Stimulated activated effector memory CD8-positive, alpha-beta T cell treated with anti-CD3 and anti-CD28 coated beads, Interleukin-12 subunit alpha, Interleukin-12 subunit beta, amount 100 ng/mL, for 72 hours (primary cell): Measurements from ENCODE around the gene NT5DC3.

Source experiments
- ATAC-seq: fragments of 150-1000 bp; cut with Tn5 transposase; 2 replicates; pipeline ENCODE4 v1.10.0; 2021
- DNase-seq, 2 donors: peaks; one replicate each; pipeline ENCODE4 v3.0.0; 2021 to 2022; ENCODE audit warnings: low spot score in 2 of 2
- H3K27ac Mint-ChIP-seq: one replicate; pipeline ENCODE4 v1.8.0; 2022; ENCODE audit warnings: mild to moderate bottlenecking, mixed read lengths
- H3K36me3 Mint-ChIP-seq: one replicate; pipeline ENCODE4 v1.8.0; 2022; ENCODE audit warnings: mild to moderate bottlenecking, mixed read lengths
- H3K4me1 Mint-ChIP-seq: one replicate; pipeline ENCODE4 v1.8.0; 2022; ENCODE audit warnings: mixed read lengths
- H3K4me3 Mint-ChIP-seq: one replicate; pipeline ENCODE4 v1.8.0; 2022; ENCODE audit warnings: mild to moderate bottlenecking, mixed read lengths
- H3K9me3 Mint-ChIP-seq: one replicate; pipeline ENCODE4 v1.8.0; 2022; ENCODE audit warnings: mixed read lengths

The NT5DC3 gene

DNA sequence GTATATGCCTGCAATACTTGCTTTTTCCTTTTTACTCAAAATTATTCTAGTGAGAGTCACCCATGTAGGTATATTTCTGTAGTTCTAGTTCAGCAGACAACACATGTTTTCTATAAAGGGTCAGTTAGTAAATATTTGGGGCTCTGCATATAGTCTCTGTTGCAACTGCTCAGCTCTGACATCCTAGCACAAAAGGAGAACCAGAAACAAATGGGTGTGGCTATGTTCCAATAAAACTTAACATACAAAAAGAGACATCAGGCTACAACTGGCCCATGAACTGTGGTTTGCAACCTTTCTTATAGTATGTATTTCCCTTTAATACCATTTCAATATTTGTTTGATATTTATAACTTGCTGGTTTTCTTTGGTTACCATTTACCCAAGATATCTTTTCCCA lies 11.9 kb downstream of the NT5DC3 start:
- Mint-ChIP-seq H3K4me3 (no peak overlapping the region), H3K9me3 (no peaks in the 10 kb centered on the region), H3K27ac (no peak overlapping the region), H3K4me1 (no peaks in the 10 kb centered on the region), H3K36me3 (no peaks in the 10 kb centered on the region)
- ATAC-seq (no peak), DNase-seq (no peak)

DNA sequence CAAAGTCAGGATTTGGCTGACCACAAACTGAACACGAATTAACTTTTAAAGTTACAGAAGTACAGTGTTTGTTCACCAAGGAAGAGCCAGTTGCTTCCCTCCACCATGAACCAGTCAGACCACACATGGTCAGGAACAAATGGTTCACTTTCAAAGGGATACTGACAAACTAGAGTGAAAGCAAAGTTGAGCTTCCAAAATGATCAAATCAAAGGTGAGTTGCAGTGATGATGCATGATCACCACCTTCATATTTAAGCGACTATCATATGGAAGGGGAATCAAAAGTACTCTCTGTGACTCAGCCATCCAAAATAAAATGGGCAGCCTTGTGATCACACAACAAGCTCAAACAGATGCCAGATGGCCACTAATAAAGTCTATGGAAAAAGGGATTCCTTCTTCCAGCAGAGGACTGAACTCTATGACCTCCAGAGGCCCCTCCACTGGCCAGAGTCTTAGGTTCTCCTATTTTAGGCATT lies 13.1 kb downstream of the NT5DC3 start:
- no peaks in the 10 kb centered on the region for H3K36me3 Mint-ChIP-seq
- no peak overlapping the region for H3K4me3 Mint-ChIP-seq
- no peak overlapping the region for H3K27ac Mint-ChIP-seq
- H3K9me3 Mint-ChIP-seq, result no peaks in the 10 kb centered on the region
- H3K4me1 Mint-ChIP-seq, result no peaks in the 10 kb centered on the region
- ATAC-seq (no peak), DNase-seq (no peak)

- no peaks in the 10 kb centered on the region for H3K9me3 Mint-ChIP-seq
- H3K36me3 Mint-ChIP-seq, result no peaks in the 10 kb centered on the region
- ATAC-seq (no peak), DNase-seq (no peak)
- H3K27ac Mint-ChIP-seq, result no peak overlapping the region
- no peaks in the 10 kb centered on the region for H3K4me1 Mint-ChIP-seq
- H3K4me3 Mint-ChIP-seq, result no peak overlapping the region
Observed at GRCh38 chr12:103824845-103825244, 16.2 kb downstream of the NT5DC3 start.

DNA sequence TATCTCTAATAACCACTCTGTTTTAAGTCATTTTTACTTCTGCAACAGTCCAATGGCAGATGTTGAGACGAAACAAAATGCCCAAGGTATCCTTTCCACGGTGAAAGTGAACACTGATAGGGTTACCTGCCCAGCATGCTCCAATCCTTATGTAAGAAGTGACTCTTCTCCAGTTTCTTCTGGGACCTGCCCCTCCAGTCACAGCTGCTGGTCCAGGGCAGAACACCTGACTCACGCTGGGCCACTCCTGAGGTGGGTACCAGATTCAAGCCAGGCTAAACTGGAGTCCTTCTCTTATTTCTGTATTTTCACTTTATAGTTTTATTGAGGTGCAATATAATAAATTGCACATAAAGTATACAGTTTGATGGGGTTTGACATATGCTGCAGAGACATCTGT lies 16.7 kb downstream of the NT5DC3 start:
- no peak for DNase-seq
- no peak overlapping the region for H3K27ac Mint-ChIP-seq

GRCh38 chr12:103823871-103824270 lies 17.2 kb downstream of the NT5DC3 start:
- Mint-ChIP-seq H3K4me1 (no peaks in the 10 kb centered on the region), H3K9me3 (no peaks in the 10 kb centered on the region), H3K36me3 (no peaks in the 10 kb centered on the region), H3K4me3 (no peak overlapping the region), H3K27ac (no peak overlapping the region)
- ATAC-seq (no peak), DNase-seq (no peak)

More for the DNA sequence above, 16.7 kb downstream of the NT5DC3 start:
- no peak for ATAC-seq
- H3K4me1 Mint-ChIP-seq, result no peaks in the 10 kb centered on the region
- H3K4me3 Mint-ChIP-seq, result no peak overlapping the region
- no peaks in the 10 kb centered on the region for H3K36me3 Mint-ChIP-seq
- H3K9me3 Mint-ChIP-seq, result no peaks in the 10 kb centered on the region

- no peak overlapping the region for H3K27ac Mint-ChIP-seq
- H3K9me3 Mint-ChIP-seq, result no peaks in the 10 kb centered on the region
- no peaks in the 10 kb centered on the region for H3K36me3 Mint-ChIP-seq
- H3K4me1 Mint-ChIP-seq, result no peaks in the 10 kb centered on the region
- ATAC-seq, result no peak
- DNase-seq, result no peak
- H3K4me3 Mint-ChIP-seq, result no peak overlapping the region
Observed at GRCh38 chr12:103821773-103822172, 19.3 kb downstream of the NT5DC3 start.

GRCh38 chr12:103820881-103821489 lies 20.0 kb downstream of the NT5DC3 start:
- H3K9me3 Mint-ChIP-seq, result no peaks in the 10 kb centered on the region
- DNase-seq, result no peak
- ATAC-seq, result no peak
- H3K36me3 Mint-ChIP-seq, result no peaks in the 10 kb centered on the region
- H3K27ac Mint-ChIP-seq, result no peak overlapping the region
- no peak overlapping the region for H3K4me3 Mint-ChIP-seq
- no peaks in the 10 kb centered on the region for H3K4me1 Mint-ChIP-seq

GRCh38 chr12:103820361-103820760 lies 20.7 kb downstream of the NT5DC3 start:
- no peaks in the 10 kb centered on the region for H3K9me3 Mint-ChIP-seq
- H3K4me1 Mint-ChIP-seq, result no peaks in the 10 kb centered on the region
- H3K27ac Mint-ChIP-seq, result no peak overlapping the region
- no peak overlapping the region for H3K4me3 Mint-ChIP-seq
- DNase-seq, result no peak
- no peaks in the 10 kb centered on the region for H3K36me3 Mint-ChIP-seq
- no peak for ATAC-seq

DNA sequence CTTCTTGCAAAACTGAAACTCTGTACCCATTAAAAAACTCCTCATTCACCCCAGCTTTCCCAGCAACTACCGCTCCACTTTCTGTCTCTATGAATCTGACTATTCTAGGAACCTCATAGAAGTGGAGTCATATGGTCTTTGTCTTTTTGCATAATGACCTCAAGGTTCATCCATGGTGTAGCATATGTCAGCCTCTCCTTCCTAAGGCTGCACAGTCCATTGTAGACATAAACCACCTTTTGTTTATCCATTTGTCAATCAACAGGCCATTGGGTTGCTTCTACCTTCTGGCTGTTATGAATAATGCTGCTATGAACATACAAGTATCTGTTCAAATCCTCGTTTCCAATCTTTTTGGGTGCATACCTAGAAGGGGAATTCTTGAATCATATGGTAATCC lies 21.1 kb downstream of the NT5DC3 start:
- Mint-ChIP-seq H3K9me3 (no peaks in the 10 kb centered on the region), H3K36me3 (no peaks in the 10 kb centered on the region), H3K4me3 (no peak overlapping the region), H3K4me1 (no peaks in the 10 kb centered on the region), H3K27ac (no peak overlapping the region)
- ATAC-seq, result no peak
- no peak for DNase-seq

GRCh38 chr12:103819312-103819711 lies 21.7 kb downstream of the NT5DC3 start:
- peaks cover under 1% of the 10 kb centered on the region for H3K36me3 Mint-ChIP-seq
- no peaks in the 10 kb centered on the region for H3K9me3 Mint-ChIP-seq
- no peak overlapping the region for H3K4me3 Mint-ChIP-seq
- DNase-seq (no peak), ATAC-seq (no peak)
- H3K4me1 Mint-ChIP-seq, result no peaks in the 10 kb centered on the region
- H3K27ac Mint-ChIP-seq, result no peak overlapping the region

DNA sequence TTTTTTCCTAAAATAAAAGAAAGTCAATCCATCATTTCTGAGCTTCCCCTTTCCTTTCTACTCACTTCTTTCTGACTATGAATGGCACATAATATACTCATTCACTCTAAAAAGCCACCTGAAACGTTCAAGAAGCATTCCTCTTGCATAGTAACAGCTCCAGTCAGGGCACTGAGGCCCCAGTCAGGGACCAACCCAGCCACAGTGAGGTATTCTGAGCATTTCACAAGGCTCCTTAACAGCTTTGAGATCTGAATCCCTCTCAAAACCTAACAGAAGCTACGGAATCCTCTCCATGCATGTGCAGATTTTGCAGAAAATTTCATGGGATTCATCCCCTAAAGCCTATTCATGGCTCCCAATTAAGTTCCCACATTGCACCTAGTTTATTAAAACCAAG lies 23.2 kb downstream of the NT5DC3 start:
- Mint-ChIP-seq H3K4me3 (no peak overlapping the region), H3K9me3 (no peaks in the 10 kb centered on the region), H3K4me1 (no peaks in the 10 kb centered on the region), H3K27ac (no peak overlapping the region), H3K36me3 (peaks cover 14% of the 10 kb centered on the region)
- DNase-seq (no peak), ATAC-seq (no peak)

GRCh38 chr12:103816663-103817062 lies 24.4 kb downstream of the NT5DC3 start:
- H3K27ac Mint-ChIP-seq, result no peak overlapping the region
- ATAC-seq, result no peak

DNA sequence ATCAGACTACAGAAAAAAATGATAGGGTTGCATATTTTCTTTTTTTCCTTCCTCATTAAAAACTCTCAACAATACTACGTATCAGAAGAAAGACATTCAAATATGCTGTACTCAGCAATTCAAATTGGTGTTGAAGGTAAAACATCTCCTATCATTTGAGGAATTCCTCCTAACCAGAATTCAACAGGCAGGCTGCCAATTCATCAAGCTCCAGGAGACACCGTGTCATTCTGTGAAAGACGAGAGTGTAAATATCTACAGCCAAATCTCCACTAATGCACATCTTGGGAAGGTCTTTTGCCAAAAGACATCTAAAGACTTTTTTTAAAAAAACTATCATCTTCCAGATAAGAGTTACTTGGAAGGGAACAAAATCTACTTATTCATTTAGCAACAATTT lies 26.6 kb downstream of the NT5DC3 start:
- ATAC-seq, result no peak
- Mint-ChIP-seq H3K4me1 (no peaks in the 10 kb centered on the region), H3K36me3 (peaks cover 14% of the 10 kb centered on the region), H3K9me3 (no peaks in the 10 kb centered on the region), H3K4me3 (no peak overlapping the region), H3K27ac (no peak overlapping the region)
- no peak for DNase-seq

More at GRCh38 chr12:103816663-103817062, 24.4 kb downstream of the NT5DC3 start:
- no peak overlapping the region for H3K4me3 Mint-ChIP-seq
- peaks cover 14% of the 10 kb centered on the region for H3K36me3 Mint-ChIP-seq
- H3K9me3 Mint-ChIP-seq, result no peaks in the 10 kb centered on the region
- no peak for DNase-seq
- no peaks in the 10 kb centered on the region for H3K4me1 Mint-ChIP-seq

GRCh38 chr12:103813949-103814348 lies 27.1 kb downstream of the NT5DC3 start:
- no peaks in the 10 kb centered on the region for H3K9me3 Mint-ChIP-seq
- DNase-seq, result no peak
- H3K4me3 Mint-ChIP-seq, result no peak overlapping the region
- no peak for ATAC-seq
- H3K4me1 Mint-ChIP-seq, result no peaks in the 10 kb centered on the region
- H3K36me3 Mint-ChIP-seq, result peaks cover 14% of the 10 kb centered on the region
- H3K27ac Mint-ChIP-seq, result no peak overlapping the region

DNA sequence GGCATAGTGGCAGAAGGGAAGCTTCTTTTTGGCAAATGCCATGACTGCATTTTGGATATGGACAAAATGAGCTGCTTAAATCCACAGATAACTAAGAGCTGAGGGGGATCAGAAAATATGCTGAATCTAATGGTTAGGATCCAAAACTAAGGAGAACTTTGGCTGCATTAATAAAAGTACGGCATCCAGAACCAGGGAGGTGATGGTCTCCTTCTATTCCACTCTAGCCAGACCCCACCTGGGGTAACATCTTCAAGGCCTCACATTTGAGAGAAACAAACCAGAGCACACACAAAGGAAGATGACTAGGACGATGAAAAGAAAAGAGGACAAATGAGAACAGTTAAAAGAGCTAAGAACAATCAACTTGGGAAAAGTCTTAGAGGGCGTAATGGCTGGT lies 27.6 kb downstream of the NT5DC3 start:
- H3K36me3 Mint-ChIP-seq, result peaks cover 14% of the 10 kb centered on the region
- no peak overlapping the region for H3K27ac Mint-ChIP-seq
- H3K4me3 Mint-ChIP-seq, result no peak overlapping the region
- DNase-seq (no peak), ATAC-seq (no peak)
- H3K9me3 Mint-ChIP-seq, result no peaks in the 10 kb centered on the region
- no peaks in the 10 kb centered on the region for H3K4me1 Mint-ChIP-seq

DNA sequence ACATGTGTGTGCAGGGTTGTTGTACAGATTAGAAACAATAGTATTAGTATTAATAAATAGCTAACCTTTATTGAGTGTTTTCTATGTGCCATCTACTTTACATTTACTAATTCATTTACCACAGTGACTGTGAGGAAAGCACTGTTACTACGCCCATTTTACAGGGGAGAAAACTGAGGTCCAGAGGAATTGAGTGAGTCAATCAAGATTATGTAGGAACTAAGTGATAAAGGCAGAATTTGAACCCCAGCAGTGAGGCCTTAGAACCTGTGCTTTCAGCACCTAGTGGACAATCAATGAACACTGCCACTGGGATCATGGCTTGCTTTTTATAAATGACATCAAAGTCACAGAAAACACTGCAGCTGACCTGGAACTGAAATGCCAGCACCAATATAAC lies 28.2 kb downstream of the NT5DC3 start:
- Mint-ChIP-seq H3K9me3 (no peaks in the 10 kb centered on the region), H3K4me1 (no peaks in the 10 kb centered on the region), H3K36me3 (peaks cover 14% of the 10 kb centered on the region), H3K27ac (no peak overlapping the region), H3K4me3 (no peak overlapping the region)
- DNase-seq, result no peak
- no peak for ATAC-seq

GRCh38 chr12:103811791-103812190 lies 29.2 kb downstream of the NT5DC3 start:
- ATAC-seq (no peak), DNase-seq (no peak)
- no peak overlapping the region for H3K27ac Mint-ChIP-seq
- no peaks in the 10 kb centered on the region for H3K9me3 Mint-ChIP-seq
- no peak overlapping the region for H3K4me3 Mint-ChIP-seq
- peaks cover 6% of the 10 kb centered on the region for H3K4me1 Mint-ChIP-seq
- peaks cover 14% of the 10 kb centered on the region for H3K36me3 Mint-ChIP-seq
